ENCODE results near the gene KIF16B.

- TF ChIP-seq CTCF (IDR thresholded peaks at IDR 0.05; ENCODE audit: insufficient read depth, low read length): no peak
- no peak for TF ChIP-seq POLR2AphosphoS5 (IDR thresholded peaks at IDR 0.05; ENCODE audit: low read depth)
- TF ChIP-seq REST (IDR thresholded peaks at IDR 0.05; ENCODE audit: insufficient replicate concordance, low read depth): no peak
Measured at GRCh38 chr20:16317445-16318362, 255.5 kb downstream of the KIF16B start.
